C4-2B (cell line): ENCODE data around the gene CNOT2.
"Not testable (repeated sequence)": the region's sequence is repeated elsewhere in the genome, so short reads cannot be mapped to it uniquely, and the experiment has no call there.

Experiments used
- H3K27ac ChIP-seq: fragments of 450-650 bp; 2 replicates; pipeline ENCODE4 v1.5.1; 2017
- CTCF ChIP-seq: fragments of 450-650 bp; conservative IDR thresholded peaks from 2 replicates; pipeline ENCODE4 v1.5.1; 2017; ENCODE audit warnings: mild to moderate bottlenecking
- ZFX ChIP-seq: fragments of 450-650 bp; IDR thresholded peaks from 2 replicates; pipeline ENCODE4 v1.6.1; 2017

Gene CNOT2

GRCh38 chr12:70383886-70384285, 140.7 kb downstream of the CNOT2 start:
- H3K27ac ChIP-seq, result no peak overlapping the region
- TF ChIP-seq CTCF (no peak), ZFX (no peak)

GRCh38 chr12:70386771-70387170, 143.5 kb downstream of the CNOT2 start:
- no peak for TF ChIP-seq CTCF
- TF ChIP-seq ZFX, result no peak

GRCh38 chr12:70389678-70390077, 146.4 kb downstream of the CNOT2 start:
- no peak for TF ChIP-seq ZFX
- TF ChIP-seq CTCF, result no peak
- H3K27ac ChIP-seq, result no peak overlapping the region

More at GRCh38 chr12:70386771-70387170, 143.5 kb downstream of the CNOT2 start:
- no peak overlapping the region for H3K27ac ChIP-seq

GRCh38 chr12:70392631-70393030, 149.4 kb downstream of the CNOT2 start:
- H3K27ac ChIP-seq, result not testable (repeated sequence)

GRCh38 chr12:70393787-70394499, 150.7 kb downstream of the CNOT2 start:
- TF ChIP-seq ZFX (no peak), CTCF (no peak)
- no peak overlapping the region for H3K27ac ChIP-seq

- no peak overlapping the region for H3K27ac ChIP-seq
- TF ChIP-seq CTCF, result no peak
- no peak for TF ChIP-seq ZFX
These were observed 154.8 kb downstream of the CNOT2 start for GRCh38 chr12:70398002-70398401.

- no peak overlapping the region for H3K27ac ChIP-seq
- TF ChIP-seq ZFX (no peak), CTCF (no peak)
These were observed 155.6 kb downstream of the CNOT2 start for GRCh38 chr12:70398862-70399261.

GRCh38 chr12:70399311-70399710, 156.1 kb downstream of the CNOT2 start:
- no peak overlapping the region for H3K27ac ChIP-seq
- TF ChIP-seq CTCF, result no peak
- TF ChIP-seq ZFX, result no peak
